GM19328 (cell line): Measurements from ENCODE around the gene MALT1.
"Not testable (repeated sequence)": the region's sequence is repeated elsewhere in the genome, so short reads cannot be mapped to it uniquely, and the experiment has no call there.

Experiments
- ATAC-seq: cut with Tn5 transposase; IDR thresholded peaks from one replicate; pipeline ENCODE4 v1.9.1; 2021; ENCODE audit warnings: mild to moderate bottlenecking, moderate library complexity; ENCODE audit not compliant: unreplicated experiment

Gene MALT1

DNA sequence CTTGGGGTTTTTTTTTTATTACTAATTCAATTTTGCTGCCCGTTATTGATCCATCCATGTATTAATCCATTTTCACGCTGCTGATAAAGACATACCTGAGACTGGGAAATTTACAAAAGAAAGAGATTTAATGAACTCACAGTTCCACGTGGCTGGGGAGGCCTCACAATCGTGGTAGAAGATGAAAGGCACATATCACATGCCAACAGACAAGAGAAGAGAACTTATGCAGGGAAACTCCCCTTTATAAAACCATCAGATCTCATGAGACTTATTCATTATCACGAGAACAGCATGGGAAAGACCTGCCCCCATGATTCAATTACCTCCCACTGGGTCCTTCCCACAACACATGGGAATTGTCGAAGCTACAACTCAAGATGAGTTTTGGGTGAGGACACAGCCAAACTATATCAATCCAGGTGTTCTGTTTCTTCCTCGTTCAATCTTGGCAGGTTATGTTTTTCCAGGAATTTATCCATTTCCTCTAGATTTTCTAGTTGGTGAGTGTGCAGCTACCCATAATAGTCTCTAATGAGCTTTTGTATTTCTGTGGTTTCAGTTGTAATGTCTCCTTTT lies 18.0 kb upstream of the MALT1 start:
- not testable (repeated sequence) for ATAC-seq

DNA sequence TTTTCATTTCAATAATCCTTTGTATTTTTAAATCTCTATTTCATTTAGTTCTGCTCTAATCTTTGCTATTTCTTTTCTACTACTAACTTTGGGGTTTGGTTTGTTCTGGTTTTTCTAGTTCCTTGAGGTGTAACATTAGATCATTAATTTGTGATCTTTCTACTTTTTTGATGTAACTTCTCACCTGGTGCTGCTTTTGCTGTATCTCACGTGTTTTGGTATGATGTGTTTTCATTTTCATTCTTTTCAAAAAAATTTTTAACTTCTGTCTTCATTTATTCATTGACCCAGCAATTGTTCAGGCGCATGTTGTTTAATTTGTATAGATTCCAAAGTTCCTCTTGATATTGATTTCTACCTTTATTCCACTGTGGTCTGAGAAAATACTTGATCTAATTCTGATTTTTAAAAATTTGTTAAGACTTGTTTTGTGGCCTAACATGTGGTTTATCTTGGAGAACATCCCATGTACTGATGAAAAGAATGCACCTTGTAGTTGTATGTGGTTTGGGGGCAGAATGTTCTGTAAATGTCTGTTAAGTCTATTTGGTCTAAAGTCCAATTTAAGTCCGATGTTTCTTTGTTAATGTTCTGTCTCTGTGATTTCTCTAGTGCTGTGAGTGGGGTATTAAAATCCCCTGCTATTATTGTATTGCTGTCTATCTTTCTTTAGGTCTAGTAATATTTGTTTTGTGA lies 17.3 kb upstream of the MALT1 start:
- ATAC-seq, result no peak

DNA sequence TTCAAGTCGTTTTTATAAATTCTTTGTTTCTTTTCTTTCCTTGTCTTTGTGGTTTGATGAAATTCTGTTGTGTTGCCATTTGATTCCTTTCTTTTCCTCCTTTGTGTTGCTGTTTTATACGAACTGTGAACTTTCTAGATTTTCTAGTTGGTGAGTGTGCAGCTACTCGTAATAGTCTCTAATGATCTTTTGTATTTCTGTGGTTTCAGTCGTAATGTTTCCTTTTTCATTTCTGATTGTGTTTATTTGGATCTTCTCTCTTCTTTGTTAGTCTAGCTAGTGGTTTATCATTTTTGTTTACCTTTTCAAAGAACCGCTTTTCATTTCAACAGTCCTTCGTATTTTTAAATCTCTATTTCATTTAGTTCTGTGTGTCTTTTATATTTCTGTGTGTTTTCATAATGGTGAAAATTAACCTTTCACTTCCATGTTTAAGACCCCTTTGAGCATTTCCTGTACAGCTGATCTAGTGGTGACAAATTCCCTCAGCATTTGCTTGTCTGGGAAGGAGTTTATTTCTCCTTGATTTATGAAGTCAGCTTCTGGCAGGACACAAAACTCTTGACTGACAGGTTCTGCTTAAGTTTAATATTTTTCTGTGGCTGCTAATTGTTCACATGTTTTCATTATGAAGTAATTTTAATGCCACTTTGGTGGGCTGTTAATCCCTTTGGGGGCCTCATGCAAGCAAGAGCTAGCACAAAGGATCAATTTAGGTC lies 16.2 kb upstream of the MALT1 start:
- no peak for ATAC-seq

DNA sequence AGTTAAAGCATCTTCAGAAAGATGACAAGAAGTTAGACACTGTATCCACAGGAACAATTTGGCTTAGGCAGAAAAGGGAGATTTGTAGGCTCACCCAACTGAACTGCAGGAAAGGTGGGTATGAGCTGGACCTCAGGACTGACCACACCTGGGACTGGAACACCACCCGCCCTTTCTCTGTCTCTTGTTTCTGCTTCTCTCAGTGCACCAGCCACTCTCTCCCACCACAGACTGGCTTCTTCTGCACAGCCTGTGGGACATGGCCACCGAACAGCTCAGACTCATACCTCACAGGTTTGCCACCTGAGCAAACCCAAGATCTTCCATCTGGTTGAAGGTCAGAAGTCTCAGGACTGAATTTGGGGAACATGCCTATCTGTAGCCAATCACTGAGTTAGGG lies 14.2 kb upstream of the MALT1 start:
- no peak for ATAC-seq

DNA sequence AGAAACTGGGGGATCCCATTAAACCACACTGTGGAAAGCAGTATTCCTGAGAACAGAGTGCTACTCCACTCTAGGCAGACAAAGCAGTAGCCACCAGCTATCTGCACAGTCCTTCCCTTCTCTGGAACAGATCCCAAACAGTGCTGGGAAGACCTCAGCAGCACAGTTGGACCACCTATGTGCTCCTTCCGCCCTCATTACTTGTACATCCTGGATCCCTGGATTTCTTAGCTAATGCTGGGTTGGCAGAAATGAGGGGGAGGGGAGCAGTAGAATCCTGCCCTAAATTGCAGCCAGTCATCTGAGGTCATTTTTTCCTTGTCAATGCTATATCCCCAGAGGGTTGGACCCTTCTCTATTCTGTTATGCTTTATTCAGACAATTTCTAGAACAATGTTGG lies 13.8 kb upstream of the MALT1 start:
- no peak for ATAC-seq

DNA sequence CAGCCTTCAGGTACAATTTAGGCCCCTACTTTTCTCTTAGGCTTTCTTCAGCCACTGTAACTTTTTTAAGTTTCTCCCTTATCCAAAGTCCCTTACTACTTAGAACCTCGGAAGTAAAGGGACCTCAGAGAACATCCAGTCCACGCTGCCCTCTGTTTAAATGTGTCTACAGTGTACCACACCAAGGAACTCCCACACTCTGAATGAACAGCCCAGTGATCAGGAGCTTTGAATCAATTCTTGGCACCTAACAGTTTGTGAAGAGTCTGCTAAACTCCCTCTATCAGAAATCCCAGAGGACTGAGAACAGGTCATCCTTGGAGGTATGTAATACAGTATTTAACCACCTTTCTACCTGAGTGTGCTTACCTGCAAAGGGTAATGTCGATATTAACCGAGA lies 11.6 kb upstream of the MALT1 start:
- no peak for ATAC-seq

DNA sequence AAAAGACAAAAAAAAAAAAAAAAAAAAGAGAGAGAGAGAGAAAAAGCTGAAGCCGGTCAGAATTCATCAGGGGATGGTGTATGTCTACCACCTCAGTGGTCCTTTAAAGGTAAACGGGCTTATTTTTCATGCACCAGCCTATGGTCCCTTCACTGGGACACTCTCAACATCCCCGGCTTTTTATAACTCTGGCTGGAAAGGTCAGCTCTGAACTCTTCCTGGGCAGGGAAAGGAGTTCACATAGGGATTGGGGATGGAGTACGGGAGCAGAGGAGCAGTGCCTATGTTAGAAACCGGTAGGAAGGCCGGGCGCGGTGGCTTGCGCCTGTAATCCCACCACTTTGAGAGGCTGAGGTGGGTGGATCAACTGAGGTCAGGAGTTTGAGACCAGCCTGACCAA lies 10.3 kb upstream of the MALT1 start:
- no peak for ATAC-seq

DNA sequence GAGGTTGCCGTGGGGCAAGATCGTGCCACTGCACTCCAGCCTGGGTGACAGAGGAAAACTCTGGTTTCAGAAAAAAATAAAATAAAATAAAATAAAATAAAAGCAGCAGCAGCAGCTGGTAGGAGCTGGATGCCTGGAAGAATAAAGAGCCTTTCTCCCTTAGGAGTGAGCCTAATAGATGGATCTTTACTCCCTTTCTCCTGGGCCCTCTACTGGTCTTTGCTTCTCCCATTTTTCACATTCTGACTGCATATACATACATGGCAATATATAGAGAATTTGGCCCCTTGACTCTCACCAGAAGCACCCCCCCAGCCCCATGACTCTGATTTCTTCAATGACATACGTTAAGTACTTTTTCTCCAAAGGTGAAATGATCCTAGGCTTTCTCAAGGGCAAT lies 9.8 kb upstream of the MALT1 start:
- no peak for ATAC-seq

DNA sequence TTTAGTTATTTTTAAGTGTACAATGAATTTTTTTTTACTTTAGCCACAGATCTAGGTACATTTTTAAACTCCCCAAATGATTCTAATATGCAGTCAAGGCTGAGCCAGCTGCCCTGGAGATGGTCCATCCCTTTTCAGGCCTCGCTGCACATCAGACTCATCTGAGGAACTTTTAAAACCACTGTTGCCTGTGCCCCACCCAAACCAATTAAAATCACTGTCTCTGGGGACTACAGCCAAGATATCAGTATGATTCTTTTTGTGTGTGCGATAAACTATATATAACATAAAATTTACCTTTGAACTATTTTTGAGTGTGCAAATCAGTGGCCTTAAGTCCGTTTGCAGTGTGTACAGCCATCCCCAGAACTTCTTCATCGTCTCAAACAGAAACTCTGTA lies 9.1 kb upstream of the MALT1 start:
- no peak for ATAC-seq

DNA sequence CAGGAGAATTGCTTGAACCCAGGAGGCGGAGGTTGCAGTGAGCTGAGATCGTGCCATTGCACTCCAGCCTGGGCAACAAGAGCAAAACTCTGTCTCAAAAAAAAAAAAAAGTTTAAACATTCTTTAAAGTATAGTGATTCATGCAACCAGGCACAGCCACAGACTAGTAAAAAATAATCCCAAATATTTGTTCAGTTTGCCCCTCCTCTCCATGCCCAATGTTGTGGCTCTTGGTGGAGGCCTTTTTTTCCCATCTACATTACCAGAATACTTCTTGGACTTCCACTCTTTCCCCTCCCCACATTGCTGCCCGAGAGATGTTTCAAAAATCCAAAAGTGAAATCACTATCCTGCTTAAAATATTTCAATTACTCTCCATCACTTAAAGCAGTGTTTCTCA lies 5.1 kb upstream of the MALT1 start:
- ATAC-seq, result no peak

DNA sequence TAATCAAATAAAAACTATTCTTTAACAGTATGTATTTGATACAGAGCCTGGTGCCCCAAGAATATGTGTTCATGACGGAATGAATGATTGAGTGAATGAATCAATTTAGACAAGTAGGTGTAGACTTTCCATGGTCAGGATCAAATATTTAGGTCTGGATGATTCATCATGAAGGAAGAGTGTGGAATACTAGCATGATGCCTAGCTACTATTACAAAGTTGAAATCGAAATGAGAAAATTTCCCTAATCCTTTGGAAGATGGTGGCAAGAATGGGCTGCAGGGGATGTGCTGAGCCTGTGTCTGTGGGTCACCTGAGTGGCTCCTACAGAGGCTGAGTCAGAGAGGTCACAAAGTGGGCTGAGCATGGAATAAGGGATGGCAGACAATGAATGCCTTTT lies 3.1 kb upstream of the MALT1 start:
- no peak for ATAC-seq

DNA sequence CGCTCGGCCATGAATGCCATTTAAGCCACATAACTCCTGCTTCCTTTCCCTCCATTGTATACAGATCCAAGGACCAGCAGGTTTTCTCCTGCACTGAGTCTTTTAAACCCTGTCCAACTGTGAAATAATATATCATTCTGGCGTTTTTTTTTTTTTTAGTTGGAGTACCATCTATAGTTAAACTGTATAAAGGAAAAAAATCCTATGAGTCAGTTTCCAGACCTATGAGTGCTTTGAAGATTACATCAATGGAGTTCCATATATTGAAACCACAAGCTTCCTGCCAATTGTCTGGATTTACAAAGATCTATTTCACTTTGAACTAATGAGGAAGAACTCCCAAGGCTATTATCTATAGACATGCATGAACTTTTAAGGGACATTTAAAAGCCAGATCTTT lies 2.4 kb upstream of the MALT1 start:
- no peak for ATAC-seq

DNA sequence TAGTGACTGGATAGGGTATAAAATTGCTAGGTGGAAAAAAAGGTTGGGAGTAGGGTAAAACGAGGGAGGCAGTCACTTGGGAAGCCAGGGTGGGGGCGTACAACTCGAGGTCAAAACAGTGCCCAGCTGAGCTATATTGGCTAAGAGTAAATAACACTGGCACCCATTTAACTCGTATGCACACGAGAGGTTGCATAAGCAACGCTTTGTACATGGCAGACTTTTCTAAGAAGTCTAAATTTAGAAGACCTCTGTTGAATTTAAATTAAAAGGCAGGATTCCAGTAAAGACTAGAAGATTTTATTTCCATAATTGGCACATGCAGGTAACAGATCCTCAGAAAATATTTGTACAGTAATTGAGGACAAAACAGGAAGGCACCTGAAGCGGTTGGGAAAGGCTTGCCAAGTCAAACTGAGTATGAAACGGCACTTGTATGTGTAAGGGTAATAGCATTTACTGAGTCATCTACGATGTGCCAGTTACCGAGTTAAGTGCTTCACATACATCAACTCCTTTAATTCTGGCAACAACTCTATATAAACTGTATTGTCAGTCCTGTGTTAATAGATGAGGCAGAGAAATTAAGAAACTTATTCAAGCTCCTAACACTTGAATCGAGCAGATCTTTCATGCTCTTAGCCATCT lies 1.4 kb upstream of the MALT1 start:
- no peak for ATAC-seq

DNA sequence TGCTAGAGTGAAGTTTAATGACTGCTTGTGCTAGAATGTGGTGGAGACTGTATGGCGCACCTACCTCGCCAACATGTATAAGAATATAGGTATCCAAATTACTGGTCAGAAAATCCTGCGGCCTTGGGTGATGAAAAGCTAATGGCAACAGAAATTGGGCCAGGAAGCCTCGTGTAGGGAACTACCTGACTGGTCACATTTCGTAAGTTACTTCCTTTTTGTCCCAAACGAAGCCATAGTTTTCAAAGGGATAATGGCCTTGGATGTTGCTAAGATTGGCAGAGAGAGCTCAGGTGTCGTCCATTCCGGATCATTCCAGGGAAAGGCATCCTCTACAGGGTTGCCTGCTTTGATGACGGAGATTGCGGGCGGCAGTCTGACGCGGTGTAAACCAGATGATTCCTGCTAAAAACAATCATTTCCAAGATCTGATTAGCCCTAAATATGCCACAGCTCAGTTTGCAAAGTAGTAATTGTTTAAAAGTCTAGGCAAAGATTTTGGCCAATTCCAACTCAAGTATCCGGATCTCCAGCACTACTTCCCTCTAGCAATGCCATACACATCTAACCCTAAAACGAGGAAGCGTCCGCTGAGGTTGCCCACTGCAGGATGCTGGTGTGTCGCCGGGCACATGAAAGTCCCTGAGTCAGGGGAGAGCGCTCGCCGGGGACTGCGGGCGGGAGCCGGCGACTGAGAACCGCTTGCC lies 708 bp upstream of the MALT1 start:
- no peak for ATAC-seq

DNA sequence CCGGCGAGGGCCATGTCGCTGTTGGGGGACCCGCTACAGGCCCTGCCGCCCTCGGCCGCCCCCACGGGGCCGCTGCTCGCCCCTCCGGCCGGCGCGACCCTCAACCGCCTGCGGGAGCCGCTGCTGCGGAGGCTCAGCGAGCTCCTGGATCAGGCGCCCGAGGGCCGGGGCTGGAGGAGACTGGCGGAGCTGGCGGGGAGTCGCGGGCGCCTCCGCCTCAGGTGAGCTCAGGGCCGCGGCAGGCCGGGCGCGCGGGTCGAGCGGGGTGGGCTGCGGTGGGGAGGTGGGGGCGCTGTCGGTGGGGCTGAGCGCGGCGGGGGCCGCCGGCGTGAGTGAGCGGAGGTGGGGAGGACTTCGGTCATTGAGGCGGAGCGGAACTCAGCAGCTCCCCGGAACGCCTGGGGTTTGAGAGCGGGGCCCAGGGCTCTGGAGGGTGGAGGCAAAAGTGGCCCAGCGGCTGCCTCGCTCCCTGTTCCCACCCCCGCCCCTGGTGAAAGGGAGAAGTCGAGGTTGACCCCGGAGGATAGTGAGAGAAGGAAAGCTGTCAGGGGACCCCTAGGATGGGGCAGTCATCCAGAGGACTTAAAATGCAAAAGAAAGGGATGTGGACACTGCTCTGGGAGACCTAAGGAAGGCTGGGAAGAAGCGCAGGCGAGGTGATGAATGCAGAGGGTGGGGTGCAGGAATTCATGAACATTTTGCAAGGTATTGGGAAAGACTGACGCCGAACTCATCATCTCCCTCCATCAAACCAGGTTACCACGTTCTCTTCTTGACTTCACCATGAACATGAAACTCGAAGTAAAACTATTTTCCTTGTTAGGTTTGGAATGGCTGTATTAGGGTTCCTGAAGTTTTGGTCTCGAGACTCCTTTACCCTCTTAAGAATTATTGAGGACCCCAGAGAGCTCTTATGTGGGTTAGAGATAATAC lies 633 bp downstream of the MALT1 start:
- peak; percentile 33 for ATAC-seq

DNA sequence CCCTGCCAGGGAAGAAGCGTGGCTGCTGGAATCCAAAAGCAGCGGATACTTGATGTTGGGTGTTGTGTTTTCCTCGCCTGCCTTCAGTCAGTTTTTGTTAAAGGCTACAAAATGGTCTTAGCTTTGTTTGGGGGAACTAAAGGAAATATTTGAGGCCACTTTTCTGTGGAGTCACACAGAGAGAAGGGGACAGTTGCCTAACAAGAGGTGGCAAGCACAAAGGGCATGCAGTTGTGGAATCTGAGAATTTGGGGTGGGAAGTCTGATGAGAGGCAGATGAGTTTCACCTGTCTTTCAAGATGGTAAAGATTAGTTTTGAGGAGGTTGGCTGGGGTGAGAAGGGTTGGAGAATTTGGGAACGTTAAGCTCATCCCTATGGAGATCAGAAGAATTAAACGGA lies 2.9 kb downstream of the MALT1 start:
- ATAC-seq, result no peak

DNA sequence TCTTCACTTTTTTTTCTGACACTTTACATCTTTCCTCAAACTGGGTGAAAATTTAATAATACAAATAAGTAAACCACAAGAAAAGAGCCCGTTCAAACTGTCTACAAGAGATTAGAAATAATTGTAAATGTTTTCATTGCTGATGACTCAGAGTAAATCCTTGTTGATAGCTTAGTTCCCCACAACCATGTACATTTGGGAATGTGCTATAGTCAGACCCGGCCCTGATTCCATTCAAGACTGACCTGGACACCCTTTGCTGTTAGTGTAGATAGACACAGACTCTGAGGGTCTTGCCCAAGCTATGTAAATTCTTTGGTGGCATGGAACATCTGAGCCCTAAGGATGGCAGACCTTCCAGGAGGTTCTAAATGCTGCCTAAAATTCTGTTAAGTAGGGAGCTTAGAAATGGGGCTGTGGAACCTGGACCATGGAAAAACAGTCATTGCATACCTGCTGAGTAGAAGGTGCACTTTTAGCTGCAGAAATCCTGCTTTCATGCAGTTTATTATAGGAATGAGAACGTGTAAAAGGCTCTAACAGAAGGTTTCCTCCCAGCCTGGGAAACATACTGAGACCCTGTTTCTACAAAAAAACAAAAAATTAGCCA lies 3.7 kb downstream of the MALT1 start:
- no peak for ATAC-seq

DNA sequence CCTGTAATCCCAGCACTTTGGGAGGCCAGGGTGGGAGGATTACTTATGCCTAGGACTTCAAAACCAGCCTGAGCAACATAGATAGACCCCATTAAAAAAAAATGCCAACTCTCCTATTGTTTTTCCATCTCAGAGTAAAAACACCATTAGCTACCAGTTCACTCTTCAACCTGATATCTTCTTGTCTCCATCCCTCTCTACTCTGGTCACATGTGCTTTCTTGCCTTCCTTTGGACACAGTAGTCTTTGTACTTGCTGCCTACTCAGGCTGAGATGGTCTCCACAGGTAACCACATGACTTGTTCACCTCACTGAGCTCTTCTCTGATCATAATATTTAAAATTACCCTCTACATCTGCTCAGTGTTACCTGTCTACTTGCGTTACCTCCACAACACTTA lies 5.0 kb downstream of the MALT1 start:
- ATAC-seq, result no peak

DNA sequence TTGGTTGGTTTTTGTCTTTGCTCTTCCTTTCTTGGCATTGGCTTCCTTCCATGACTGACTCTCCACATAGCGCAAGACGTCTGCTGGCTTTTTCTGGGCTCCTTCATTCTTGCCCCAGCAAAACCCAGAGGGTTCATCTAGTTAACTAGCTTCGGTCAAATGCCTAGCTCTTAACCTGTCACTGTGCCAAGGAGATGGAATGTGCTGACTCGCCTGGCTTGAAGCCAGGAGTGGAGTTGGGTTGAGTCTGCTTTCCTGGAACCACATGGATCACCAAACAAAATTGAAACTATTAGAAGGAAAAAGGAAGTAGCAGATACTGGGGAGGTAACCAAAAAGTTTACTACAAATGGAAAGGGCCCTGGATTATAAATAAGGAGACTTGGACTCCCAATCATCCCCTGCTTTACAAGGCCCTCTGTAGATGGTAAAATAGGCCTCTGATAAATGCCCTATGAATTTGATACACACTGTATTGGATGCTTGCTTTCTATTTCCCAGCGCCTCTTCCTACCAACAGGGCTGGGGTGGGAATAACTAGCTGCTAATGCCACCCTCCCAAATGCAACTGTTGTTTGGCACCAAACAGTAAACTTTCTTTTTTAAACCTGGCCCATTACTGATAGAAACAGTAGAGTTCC lies 11.3 kb downstream of the MALT1 start:
- no peak for ATAC-seq
